Endothelial cell of umbilical vein (primary cell): ENCODE results near the gene CDC16. TPM values are rescaled to one million over a fixed set of nuclear protein-coding genes. Genes with fewer than 3 reads are reported as not detected.

ENCODE experiments used
- BruUV-seq: library from RNA; stranded (reverse); fragments of 400-500 nt; replicated peaks from 2 replicates; lab custom pipeline; 2021; lab: Mats Ljungman, UMichigan
- CTCF ChIA-PET: fragments of 300-600, 350-600 bp; sonication (Branson Sonifier 250); formaldehyde crosslinking; loops from one replicate; lab custom pipeline; 2021; ENCODE audit warnings: antibody characterized with exemption, inconsistent platforms; lab: Charles Lee
- POLR2A ChIA-PET: fragments of 300-600, 350-600 bp; sonication (Branson Sonifier 250); formaldehyde crosslinking; loops from one replicate; lab custom pipeline; 2021; ENCODE audit warnings: antibody characterized with exemption, inconsistent platforms; lab: Charles Lee
- DNase-seq: peaks from one replicate; pipeline ENCODE4 v3.0.0-alpha.2; 2011; ENCODE audit warnings: low read depth, low spot score
- FAIRE-seq: peaks from 2 replicates; lab custom pipeline; 2011; peaks lifted over from hg19 to GRCh38; lab: Jason Lieb, UNC
- H2AFZ ChIP-seq: 2 replicates; pipeline ENCODE4 v1.6.0; 2012; ENCODE audit warnings: low read depth, low read length, control low read depth, inconsistent platforms
- H3K27ac ChIP-seq: 2 replicates; pipeline ENCODE4 v1.5.1; 2011; ENCODE audit warnings: low read depth, mild to moderate bottlenecking, control low read depth, low read length, moderate library complexity; ENCODE audit not compliant: insufficient read depth
- H3K27me3 ChIP-seq, 2 experiments: 2 replicates each; pipeline versions ENCODE4 v1.6.0 to v1.6.1; 2011; ENCODE audit warnings: low read length in 2 of 2, mixed read lengths in 1 of 2; ENCODE audit not compliant: control insufficient read depth in 2 of 2, insufficient read depth in 2 of 2
- H3K36me3 ChIP-seq, 2 experiments: 2 replicates in 1 of 2; 3 replicates in 1 of 2; pipeline ENCODE4 v1.5.1; 2011; ENCODE audit warnings: low read length in 2 of 2, mild to moderate bottlenecking in 1 of 2, moderate library complexity in 1 of 2; ENCODE audit not compliant: control insufficient read depth in 2 of 2, insufficient read depth in 2 of 2; ENCODE audit errors: extremely low read depth in 1 of 2
- H3K4me1 ChIP-seq: 3 replicates; pipeline ENCODE4 v1.5.1; 2011; ENCODE audit warnings: mild to moderate bottlenecking, low read length; ENCODE audit not compliant: control insufficient read depth, insufficient read depth; ENCODE audit errors: extremely low read depth
- H3K4me2 ChIP-seq: 2 replicates; pipeline ENCODE4 v1.6.1; 2011; ENCODE audit warnings: low read length, control low read depth, mixed read lengths; ENCODE audit not compliant: insufficient read depth
- H3K4me3 ChIP-seq, 3 experiments: fragments of 200-600 bp in 1 of 3; sonication (generic), shearing (Covaris generic) in 1 of 3; replicated peaks in 1 of 3; 2 replicates each; pipeline ENCODE4 v1.5.1; 2011 to 2016; ENCODE audit warnings: control low read depth in 3 of 3, low read length in 3 of 3, mild to moderate bottlenecking in 2 of 3, inconsistent platforms in 1 of 3, low read depth in 1 of 3, moderate library complexity in 1 of 3; ENCODE audit not compliant: insufficient read depth in 1 of 3
- H3K79me2 ChIP-seq: 2 replicates; pipeline ENCODE4 v1.6.0; 2012; ENCODE audit warnings: low read length, inconsistent platforms; ENCODE audit not compliant: control insufficient read depth, insufficient read depth
- H3K9ac ChIP-seq: replicated peaks from 2 replicates; pipeline ENCODE3; 2011; ENCODE audit warnings: low read length, control low read depth; ENCODE audit not compliant: insufficient read depth; ENCODE audit errors: extremely low read depth
- H3K9me1 ChIP-seq: replicated peaks from 3 replicates; pipeline ENCODE4 v1.6.0; 2011; ENCODE audit warnings: mild to moderate bottlenecking, low read length; ENCODE audit not compliant: control insufficient read depth, insufficient read depth; ENCODE audit errors: extremely low read depth
- H3K9me3 ChIP-seq: replicated peaks from 2 replicates; pipeline ENCODE4 v1.5.1; 2012; ENCODE audit warnings: low read length, inconsistent platforms; ENCODE audit not compliant: control insufficient read depth, insufficient read depth
- H4K20me1 ChIP-seq: replicated peaks from 2 replicates; pipeline ENCODE3; 2011; ENCODE audit warnings: mild to moderate bottlenecking, low read length; ENCODE audit not compliant: control insufficient read depth, insufficient read depth; ENCODE audit errors: extremely low read depth
- CTCF ChIP-seq, 2 donors: IDR thresholded peaks; 1 replicate in 1 of 2; 2 replicates in 1 of 2; pipeline ENCODE4 v1.5.1; 2011; ENCODE audit warnings: low read length in 2 of 2, mild to moderate bottlenecking in 2 of 2, moderate library complexity in 2 of 2, control low read depth in 1 of 2, inconsistent platforms in 1 of 2, low read depth in 1 of 2; ENCODE audit not compliant: insufficient read depth in 1 of 2; ENCODE audit errors: extremely low read depth in 1 of 2
- EZH2 ChIP-seq: IDR thresholded peaks from 2 replicates; pipeline ENCODE4 v1.6.1; 2012; ENCODE audit warnings: borderline replicate concordance, low read depth, mild to moderate bottlenecking, moderate library complexity, low read length, inconsistent platforms; ENCODE audit not compliant: severe bottlenecking
- FOS ChIP-seq: IDR thresholded peaks from 2 replicates; pipeline ENCODE4 v1.6.1; 2011; ENCODE audit warnings: mild to moderate bottlenecking, low read length, moderate library complexity, borderline replicate concordance; ENCODE audit not compliant: insufficient read depth
- GATA2 ChIP-seq: IDR thresholded peaks from 2 replicates; pipeline ENCODE4 v1.7.0; 2011; ENCODE audit warnings: low read depth, mild to moderate bottlenecking, moderate library complexity, mixed read lengths, low read length; ENCODE audit not compliant: insufficient read length, insufficient read depth
- JUN ChIP-seq: IDR thresholded peaks from 2 replicates; pipeline ENCODE4 v1.6.1; 2011; ENCODE audit warnings: borderline replicate concordance, low read depth; ENCODE audit not compliant: insufficient read length, insufficient read depth
- MAX ChIP-seq: IDR thresholded peaks from 2 replicates; pipeline ENCODE4 v1.6.1; 2011; ENCODE audit not compliant: insufficient read depth, insufficient read length
- MYC ChIP-seq: IDR thresholded peaks from one replicate; pipeline ENCODE4 v1.6.1; 2011; ENCODE audit warnings: mild to moderate bottlenecking, low read depth, low read length
- POLR2A ChIP-seq: IDR thresholded peaks from 2 replicates; pipeline ENCODE4 v1.6.1; 2012; ENCODE audit warnings: low read depth, mild to moderate bottlenecking, control low read depth, low read length
- POLR2AphosphoS5 ChIP-seq: IDR thresholded peaks from 2 replicates; pipeline ENCODE4 v1.6.1; 2012; ENCODE audit warnings: low read depth, mild to moderate bottlenecking, control low read depth, low read length, moderate library complexity; ENCODE audit not compliant: insufficient read depth
- dilution Hi-C: fragments of 300-500 bp; cut with MboI; formaldehyde crosslinking; loops from one replicate; pipeline ENCODE4 v1.15.0; 2019; ENCODE audit warnings: low sequenced_read_pairs; ENCODE audit not compliant: extremely low pct_ligation_motif_present
- intact Hi-C: fragments of 100-400 bp; cut with micrococcal nuclease; formaldehyde crosslinking; loops from one replicate; pipeline ENCODE4 v1.10.0; 2022
- polyA plus RNA-seq, 4 experiments: library from polyadenylated mRNA; depleted of rRNA in 3 of 4; stranded (reverse) in 3 of 4; unstranded in 1 of 4; fragments of >200 nt; gene quantifications; 2 replicates each; pipeline versions ENCODE4 v1.2.1 to v1.2.3, GENCODE V29; 2011 to 2012; ENCODE audit warnings: missing spikeins in 1 of 4
- total RNA-seq: library from RNA; stranded (reverse); gene quantifications from 2 replicates; pipeline ENCODE4 v1.2.3, GENCODE V29; 2021

Gene CDC16
- total and polyA plus RNA-seq, 2 donors (not counting 3 experiments of a cell fraction or from before 2014, with no cell fraction given) = 41.6 to 83.3 TPM

GRCh38 chr13:114202581-114202980 lies 32.1 kb upstream of the CDC16 start:
- H3K4me3 ChIP-seq = no peak overlapping the region
- H3K79me2 ChIP-seq = no peaks in the 10 kb centered on the region
- ChIA-PET POLR2A (no interaction called here), CTCF (no interaction called here)
- no peak overlapping the region for H3K27ac ChIP-seq
- BruUV-seq = no TSS peak
- no peaks in the 10 kb centered on the region for H3K9me1 ChIP-seq
- DNase-seq = no peak
- FAIRE-seq = no peak
- H2AFZ ChIP-seq = no peak overlapping the region
- H4K20me1 ChIP-seq = no peaks in the 10 kb centered on the region
- dilution Hi-C loops = no loop called here
- intact Hi-C loops = no loop called here
- no peak for TF ChIP-seq MAX
- no peaks in the 10 kb centered on the region for H3K4me1 ChIP-seq
- H3K36me3 ChIP-seq = no peaks in the 10 kb centered on the region
- H3K9me3 ChIP-seq = no peaks in the 10 kb centered on the region
- H3K9ac ChIP-seq = no peak overlapping the region
- H3K27me3 ChIP-seq = peaks cover 19 to 36% of the 10 kb centered on the region in 2 experiments
- no peak overlapping the region for H3K4me2 ChIP-seq

- DNase-seq = no peak
- H3K4me1 ChIP-seq = no peaks in the 10 kb centered on the region
- TF ChIP-seq POLR2AphosphoS5 (no peak), FOS (no peak), POLR2A (no peak), GATA2 (no peak), JUN (no peak), EZH2 (no peak), MAX (no peak), MYC (no peak), CTCF (IDR thresholded peaks at IDR 0.05; ENCODE audit: extremely low read depth in 1 of 2, insufficient read depth in 1 of 2, low read depth in 1 of 2, low read length in 2 of 2) (no peak)
- peaks cover 19 to 35% of the 10 kb centered on the region in 2 experiments for H3K27me3 ChIP-seq
- no peak overlapping the region for H2AFZ ChIP-seq
- intact Hi-C loops (no loop called here), dilution Hi-C loops (no loop called here)
- FAIRE-seq = no peak
- no peaks in the 10 kb centered on the region for H3K9me3 ChIP-seq
- H4K20me1 ChIP-seq = no peaks in the 10 kb centered on the region
- no peak overlapping the region for H3K27ac ChIP-seq
- CTCF ChIA-PET = interaction anchor here (1.1 kb wide), 1 partner anchor 25 kb away, joined by 4 read pairs; no protein-coding TSS in a partner anchor
- no peaks in the 10 kb centered on the region for H3K79me2 ChIP-seq
- POLR2A ChIA-PET = no interaction called here
- BruUV-seq = no TSS peak
- H3K9me1 ChIP-seq = no peaks in the 10 kb centered on the region
- no peak overlapping the region for H3K9ac ChIP-seq
- no peaks in the 10 kb centered on the region for H3K36me3 ChIP-seq
- no peak overlapping the region for H3K4me2 ChIP-seq
- no peak overlapping the region for H3K4me3 ChIP-seq
These were observed 31.2 kb upstream of the CDC16 start for GRCh38 chr13:114203536-114203935.
